Tracheal epithelial cell (primary cell): ENCODE results near the gene RCVRN. TPM values are rescaled to one million over a fixed set of nuclear protein-coding genes. Genes with fewer than 3 reads are reported as not detected.

Experiments
- total RNA-seq: library from RNA; depleted of rRNA; stranded (reverse); fragments of >200 nt; gene quantifications from 2 replicates; pipeline ENCODE4 v1.2.1, GENCODE V29; 2014

RCVRN gene
- total RNA-seq: under 0.01 TPM in 1 of 2 replicates, not detected in the other

GRCh38 chr17:9905078-9905415 lies at the start of gene RCVRN:
Gene RCVRN, minus strand, starts transcription at chr17:9905271. Its CDS starts 91 bp downstream, at chr17:9905180.

Other genes starting within 250 kb of the RCVRN start
- not detected in 2 replicates for gene DHRS7C, start 113.7 kb downstream of the RCVRN start, total RNA-seq
- gene GSG1L2, start 83.2 kb downstream of the RCVRN start, total RNA-seq: not detected in 2 replicates
- gene GLP2R, start 79.3 kb downstream of the RCVRN start, total RNA-seq: under 0.01 TPM in 1 of 2 replicates, not detected in the other